ENCODE measurements around the gene FHL5.
"Not testable (repeated sequence)": the region's sequence is repeated elsewhere in the genome, so short reads cannot be mapped to it uniquely, and the experiment has no call there.

The FHL5 gene, protein sequence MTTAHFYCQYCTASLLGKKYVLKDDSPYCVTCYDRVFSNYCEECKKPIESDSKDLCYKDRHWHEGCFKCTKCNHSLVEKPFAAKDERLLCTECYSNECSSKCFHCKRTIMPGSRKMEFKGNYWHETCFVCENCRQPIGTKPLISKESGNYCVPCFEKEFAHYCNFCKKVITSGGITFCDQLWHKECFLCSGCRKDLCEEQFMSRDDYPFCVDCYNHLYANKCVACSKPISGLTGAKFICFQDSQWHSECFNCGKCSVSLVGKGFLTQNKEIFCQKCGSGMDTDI

DNA sequence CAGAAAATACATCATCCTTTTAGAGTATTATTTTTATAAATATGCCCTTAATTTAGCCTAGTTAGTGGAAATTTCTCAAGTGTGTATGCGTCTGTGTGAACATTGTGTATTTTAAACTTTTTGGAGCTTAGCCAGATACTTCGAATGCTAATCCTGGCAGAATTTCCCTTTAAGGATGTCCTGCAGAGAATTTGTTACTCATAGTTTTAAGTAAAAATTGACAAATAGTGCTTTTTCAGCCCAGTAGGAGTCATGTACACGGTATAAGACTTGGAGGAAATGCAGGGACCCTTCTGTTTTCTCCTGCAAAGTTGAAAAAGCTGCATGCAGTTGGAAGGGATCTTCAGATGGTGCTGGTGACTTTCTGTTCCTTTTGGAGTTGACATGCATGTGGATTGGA is at the start of gene FHL5:
Gene FHL5 (plus strand): TSS at position 243 of the 400 bp plus-strand sequence. CDS start 40,486 bp downstream, outside the sequence.
- no peak for DNase-seq (ENCODE audit: extremely low read depth in 1 of 2, low read depth in 1 of 2)

DNA sequence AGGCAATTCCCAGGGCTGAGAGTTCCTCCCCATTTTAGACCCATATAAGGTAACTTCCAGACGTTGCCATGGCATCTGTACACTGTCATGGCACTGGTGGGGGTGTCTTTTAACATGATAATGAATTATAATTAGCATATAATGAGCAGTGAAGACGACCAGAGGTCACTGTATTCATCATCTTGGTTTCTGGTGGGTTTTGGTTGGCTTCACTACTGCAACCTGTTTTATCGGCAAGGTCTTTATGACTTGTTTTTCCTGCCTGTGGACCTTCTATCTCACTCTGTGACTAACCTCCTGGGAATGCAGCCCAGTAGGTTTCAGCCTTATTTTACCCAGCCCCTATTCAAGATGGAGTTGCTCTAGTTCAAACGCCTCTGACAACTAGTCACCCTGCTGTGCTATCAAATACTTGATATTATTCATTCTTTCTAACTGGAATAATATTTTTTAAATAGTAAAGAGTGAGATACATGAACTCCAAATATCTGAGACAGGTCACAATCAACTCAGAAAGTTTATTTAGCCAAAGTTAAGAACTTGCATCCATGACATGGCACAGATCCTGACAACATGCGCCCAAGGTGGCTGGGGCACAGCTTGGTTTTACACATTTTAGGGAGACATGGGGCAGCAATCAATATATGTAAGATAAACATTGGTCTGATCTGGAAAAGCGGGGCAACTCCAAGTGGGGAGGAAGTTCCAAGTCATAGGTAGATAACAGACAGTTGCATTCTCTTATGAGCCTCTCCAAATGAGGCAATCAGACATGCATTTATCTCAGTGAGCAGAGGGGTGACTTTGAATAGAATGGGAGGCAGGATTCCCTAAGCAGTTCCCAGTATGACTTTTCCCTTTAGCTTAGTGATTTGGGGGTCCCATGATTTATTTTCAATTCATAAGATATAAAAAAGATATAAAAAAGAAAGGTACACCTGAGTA is 42.5 kb upstream of the FHL5 start:
- no peak for DNase-seq (ENCODE audit: extremely low read depth in 1 of 2, low read depth in 1 of 2)

DNA sequence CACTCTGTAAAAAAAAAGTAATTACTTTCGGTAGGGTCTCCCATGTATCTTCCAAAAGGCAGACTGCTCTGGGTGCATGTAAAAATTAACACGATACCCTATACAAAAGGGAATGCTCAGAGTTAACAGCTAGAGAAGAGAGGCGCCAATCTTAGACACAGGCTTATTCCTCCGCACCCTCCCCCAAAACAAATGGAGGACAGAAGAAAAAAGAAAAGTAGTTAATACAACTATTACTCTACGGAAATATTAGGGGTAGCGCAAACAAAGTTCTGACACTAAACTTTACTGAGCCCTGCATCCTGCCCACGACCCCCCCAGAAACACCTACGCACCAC is 41.7 kb upstream of the FHL5 start:
- no peak for DNase-seq (ENCODE audit: extremely low read depth in 1 of 2, low read depth in 1 of 2)

DNA sequence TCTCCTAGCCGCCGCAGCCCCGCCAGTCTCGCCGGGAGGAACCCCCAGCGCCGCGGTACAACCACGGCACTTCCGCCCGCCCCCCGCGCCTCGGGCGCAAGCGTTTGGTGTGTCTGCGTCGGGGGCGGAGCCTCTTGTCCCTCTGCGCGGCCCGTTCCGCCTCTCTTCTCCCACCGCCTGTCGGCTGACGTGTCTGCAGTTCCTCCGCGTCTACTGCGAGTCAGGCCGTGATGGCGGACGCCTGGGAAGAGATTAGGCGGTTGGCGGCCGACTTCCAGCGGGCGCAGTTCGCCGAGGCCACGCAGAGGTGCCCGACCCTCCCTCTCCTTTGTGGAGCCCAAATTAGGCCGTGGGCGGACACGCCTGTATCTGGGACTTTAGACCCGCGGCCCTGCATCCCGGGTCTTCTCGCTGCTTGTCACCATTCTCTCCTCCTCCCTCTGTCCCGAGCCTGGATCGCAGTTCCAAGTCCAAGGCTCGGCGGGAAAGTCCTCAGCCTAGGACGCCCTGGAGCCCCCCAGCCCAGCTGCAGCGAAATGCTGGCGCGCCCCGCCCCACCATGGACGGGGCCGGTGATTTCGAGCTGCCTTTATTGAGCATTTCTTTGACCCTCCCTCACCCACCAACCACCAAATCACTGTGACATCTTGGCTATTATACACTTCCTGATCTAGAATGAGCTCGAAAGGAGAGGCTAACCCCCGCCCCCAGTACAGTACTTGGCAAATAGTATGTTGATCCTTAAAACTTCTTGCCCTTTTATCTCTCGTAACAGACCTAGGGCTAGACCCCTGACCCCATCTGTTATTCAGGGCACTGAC is 41.1 kb upstream of the FHL5 start, which contains the start of gene UFL1:
Gene UFL1 (plus strand): TSS at position 163 of the 821 bp plus-strand sequence. CDS start 68 bp downstream, at position 231.
- peak; percentile 86 to 90 for DNase-seq (ENCODE audit: extremely low read depth in 1 of 2, low read depth in 1 of 2)

DNA sequence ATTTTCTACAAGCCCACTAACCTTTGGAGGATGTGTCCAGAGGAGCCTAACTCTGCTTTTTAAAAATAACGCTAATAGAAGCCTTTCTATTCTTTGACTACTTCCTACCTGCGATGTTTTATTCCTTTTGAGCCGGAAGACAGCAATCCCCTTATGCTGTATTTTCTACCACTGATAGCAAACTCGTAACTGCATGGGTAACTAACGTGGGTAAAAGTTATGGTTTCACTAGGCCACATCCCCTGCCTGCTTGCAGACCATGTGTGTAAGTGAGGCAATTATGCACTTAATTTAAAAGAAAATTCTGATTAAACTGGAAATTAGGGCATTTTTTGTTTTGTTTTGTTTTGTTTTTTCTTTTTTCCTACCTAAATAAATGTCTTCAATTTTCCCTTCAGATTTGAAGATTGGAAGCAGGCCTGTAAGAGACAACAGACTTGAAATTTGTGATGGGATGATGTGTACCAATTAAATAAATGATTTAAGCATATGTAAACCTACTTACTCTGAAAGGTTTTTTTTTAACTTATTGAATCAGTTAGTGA is 40.4 kb upstream of the FHL5 start:
- DNase-seq (ENCODE audit: extremely low read depth in 1 of 2, low read depth in 1 of 2), result no peak

DNA sequence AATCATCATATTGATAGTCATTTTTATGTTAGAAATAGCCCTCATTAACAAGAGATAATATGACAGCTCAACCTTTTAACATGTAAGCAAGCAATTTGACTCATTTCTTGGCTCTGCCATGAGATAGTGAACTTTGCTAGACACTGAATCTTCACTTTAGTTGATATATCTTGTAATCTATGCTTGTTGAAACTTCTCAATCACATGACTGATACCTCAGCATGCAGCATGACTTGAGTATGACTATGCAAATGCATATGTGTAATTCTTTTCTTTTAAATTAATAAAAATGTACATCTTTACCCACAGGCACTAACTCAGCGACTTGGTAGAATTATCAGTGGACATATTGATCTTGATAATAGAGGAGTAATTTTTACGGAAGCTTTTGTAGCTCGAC is 34.7 kb upstream of the FHL5 start:
- no peak for DNase-seq (ENCODE audit: extremely low read depth in 1 of 2, low read depth in 1 of 2)

DNA sequence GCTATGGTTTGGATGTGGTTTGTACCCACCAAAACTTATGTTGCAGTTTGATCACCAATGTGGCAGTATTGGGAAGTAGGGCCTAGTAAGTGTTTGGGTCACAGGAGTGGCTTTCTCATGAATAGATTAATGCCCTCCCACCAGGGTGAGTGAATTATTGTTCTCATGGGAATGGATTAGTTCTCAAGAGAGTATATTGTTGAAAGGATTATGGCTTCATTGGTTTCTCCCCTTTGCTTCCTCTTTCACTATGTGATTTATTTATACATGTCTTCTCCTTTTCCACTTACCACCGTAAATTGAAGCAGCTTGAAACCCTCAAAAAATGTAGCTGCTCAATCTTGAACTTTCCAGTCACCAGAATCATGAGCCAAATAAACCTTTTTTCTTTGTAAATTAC is 30.5 kb upstream of the FHL5 start:
- no peak for DNase-seq (ENCODE audit: extremely low read depth in 1 of 2, low read depth in 1 of 2)

DNA sequence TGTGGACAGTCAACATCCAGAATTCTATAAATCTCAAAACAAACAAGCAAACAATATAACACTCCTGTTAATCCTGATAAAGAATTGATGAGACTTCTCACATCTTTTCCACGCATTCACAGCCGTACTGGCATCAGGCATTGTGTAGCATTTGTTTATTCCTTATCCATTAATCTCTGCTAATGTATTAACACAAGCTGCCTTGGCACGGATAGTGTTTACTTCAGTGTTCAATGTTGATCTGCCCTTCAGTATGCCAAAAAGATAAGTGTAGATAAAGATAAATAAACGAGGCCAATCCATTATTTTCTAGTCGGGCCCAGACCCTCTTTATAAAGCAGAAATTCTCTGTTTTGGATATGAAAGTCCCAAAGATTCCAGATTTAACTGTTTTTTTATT is 25.2 kb upstream of the FHL5 start:
- DNase-seq (ENCODE audit: extremely low read depth in 1 of 2, low read depth in 1 of 2), result no peak

DNA sequence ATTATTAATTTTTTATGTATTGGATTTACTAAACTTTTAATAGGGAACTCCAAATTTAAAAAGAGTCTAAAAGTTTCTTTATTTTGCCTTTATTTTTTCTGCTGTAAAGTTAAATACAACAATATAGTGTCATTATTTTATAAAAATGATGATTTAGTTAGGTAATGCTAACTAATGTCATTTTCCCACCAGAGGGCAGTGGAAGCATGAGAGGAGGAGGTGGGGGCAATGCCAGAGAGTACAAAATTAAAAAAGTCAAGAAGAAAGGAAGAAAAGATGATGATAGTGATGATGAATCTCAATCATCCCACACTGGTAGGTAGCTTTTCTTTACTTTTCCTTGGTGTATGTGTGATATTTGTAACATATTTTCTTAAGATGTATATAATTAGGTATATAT is 20.2 kb upstream of the FHL5 start:
- no peak for DNase-seq (ENCODE audit: extremely low read depth in 1 of 2, low read depth in 1 of 2)

DNA sequence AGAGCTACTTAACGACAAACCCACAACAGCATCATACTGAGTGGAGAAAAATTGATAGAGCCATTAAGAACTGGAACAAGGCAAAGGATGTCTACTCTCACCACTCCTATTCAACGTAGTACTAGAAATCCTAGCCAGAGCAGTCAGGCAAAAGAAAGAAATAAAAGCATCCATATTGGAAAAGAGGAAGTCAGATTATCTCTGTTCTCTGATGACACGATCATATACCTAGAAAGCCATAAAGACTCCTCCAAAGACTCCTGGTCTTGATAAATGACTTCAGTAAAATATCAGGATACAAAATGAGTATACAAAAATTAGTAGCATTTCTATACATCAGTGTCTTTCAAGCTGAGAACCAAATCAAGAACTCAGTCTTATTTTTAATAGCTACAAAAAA is 17.0 kb upstream of the FHL5 start:
- DNase-seq (ENCODE audit: extremely low read depth in 1 of 2, low read depth in 1 of 2), result no peak

DNA sequence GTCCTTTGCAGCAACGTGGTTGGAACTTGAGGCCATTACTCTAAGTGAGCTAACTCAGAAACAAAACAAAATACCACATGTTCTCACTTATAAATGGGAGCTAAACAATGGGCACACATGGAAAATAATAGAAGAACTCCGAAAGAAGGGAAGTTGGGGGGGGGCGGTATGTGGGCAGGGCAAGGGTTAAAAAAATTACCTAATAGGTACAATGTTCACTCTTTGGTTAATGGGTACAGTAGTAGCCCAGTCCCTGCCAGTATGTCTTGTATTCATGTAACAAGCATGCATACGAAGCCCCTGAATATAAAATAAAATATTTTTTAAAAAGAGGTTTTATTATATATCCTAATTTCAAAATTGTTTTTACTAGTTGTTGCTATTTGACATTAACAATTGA is 15.3 kb upstream of the FHL5 start:
- no peak for DNase-seq (ENCODE audit: extremely low read depth in 1 of 2, low read depth in 1 of 2)

DNA sequence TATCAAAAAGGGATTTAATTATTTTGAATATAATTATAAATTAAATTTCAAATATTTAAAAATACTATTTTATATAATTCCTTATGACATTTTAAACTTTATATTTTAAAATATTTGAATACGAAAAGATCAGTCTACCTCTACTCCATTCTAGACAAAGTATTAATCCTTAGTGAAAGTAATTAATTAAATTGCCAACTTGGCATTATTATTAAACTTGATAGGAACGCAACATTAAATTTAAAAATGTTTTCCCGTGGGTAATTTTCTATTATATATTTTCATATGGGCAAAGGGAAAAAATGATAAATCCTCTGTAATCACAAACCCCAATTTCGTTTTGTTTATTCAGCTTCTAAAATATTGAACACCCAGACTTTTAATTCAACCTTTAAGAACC is 8.4 kb upstream of the FHL5 start:
- no peak for DNase-seq (ENCODE audit: extremely low read depth in 1 of 2, low read depth in 1 of 2)

DNA sequence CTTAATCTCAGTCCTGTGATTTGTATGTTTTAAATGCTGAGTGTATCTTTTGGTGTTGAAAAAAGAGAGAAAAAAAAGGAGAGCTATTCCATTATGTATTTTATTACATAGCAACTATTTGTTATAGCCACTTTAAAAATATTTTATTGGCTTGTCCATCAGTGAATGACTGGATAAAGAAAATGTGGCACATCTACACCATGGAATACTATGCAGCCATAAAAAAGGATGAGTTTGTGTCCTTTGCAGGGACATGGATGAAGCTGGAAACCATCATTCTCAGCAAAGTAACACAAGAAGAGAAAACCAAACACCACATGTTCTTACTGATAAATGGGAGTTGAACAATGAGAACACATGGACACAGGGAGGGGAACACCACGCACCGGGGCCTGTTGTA is 3.2 kb upstream of the FHL5 start:
- DNase-seq (ENCODE audit: extremely low read depth in 1 of 2, low read depth in 1 of 2), result not testable (repeated sequence)

DNA sequence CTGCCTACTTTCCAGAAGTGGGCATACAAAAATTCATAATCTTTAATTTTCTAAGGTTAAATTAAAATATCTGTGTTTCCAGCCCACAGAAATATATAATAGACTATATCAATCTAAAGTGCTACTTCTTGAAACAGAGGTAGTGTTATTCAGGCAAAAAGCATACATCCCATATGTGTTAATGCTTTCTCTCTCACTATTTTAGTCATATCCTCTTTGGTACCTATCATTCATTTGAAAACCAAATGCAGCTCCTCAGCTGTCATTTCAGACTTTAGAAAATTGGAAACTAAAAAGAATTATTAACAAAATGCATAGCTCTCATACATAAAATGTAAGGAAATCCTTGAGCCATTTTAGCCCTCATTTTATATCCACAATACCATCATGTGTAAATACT is 925 bp downstream of the FHL5 start:
- no peak for DNase-seq (ENCODE audit: extremely low read depth in 1 of 2, low read depth in 1 of 2)

DNA sequence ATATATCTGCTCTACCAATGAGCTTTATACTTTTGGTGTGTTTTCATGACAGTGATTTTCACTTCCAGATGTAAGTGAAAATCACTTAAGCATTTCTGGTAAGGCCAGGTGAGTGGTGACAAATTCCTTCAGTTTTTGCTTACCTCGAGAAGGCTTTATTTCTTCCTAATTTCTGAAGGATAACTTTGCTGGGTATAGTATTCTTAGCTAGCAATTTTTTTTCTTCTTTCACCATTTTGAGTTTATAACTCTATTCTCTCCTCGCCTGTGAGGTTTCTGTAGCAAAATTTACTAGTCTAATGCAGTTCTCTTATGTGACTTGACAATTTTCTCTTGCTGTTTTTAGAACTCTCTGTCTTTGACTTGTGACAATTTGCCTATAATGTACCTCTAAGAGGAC is 7.1 kb downstream of the FHL5 start:
- no peak for DNase-seq (ENCODE audit: extremely low read depth in 1 of 2, low read depth in 1 of 2)

DNA sequence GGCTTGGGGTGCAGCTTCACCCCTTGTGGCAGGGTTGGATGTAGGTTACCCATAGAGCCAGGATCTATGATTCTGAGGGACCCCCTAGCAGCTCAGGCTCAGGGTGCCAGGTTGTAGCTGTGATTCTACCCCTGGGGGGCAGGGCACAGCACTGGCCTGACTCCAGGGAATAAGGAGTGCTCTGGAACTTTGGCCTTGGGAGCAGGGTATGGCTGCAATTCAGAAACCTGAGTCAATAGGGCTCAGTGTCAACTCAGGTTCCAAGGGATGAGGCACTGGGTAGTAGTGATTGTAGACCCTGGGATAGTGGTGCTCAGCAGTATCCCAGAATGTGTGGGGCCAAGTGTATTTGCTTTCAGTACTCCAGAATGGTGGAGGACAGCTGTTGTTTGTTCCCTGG is 8.6 kb downstream of the FHL5 start:
- DNase-seq (ENCODE audit: extremely low read depth in 1 of 2, low read depth in 1 of 2), result no peak

DNA sequence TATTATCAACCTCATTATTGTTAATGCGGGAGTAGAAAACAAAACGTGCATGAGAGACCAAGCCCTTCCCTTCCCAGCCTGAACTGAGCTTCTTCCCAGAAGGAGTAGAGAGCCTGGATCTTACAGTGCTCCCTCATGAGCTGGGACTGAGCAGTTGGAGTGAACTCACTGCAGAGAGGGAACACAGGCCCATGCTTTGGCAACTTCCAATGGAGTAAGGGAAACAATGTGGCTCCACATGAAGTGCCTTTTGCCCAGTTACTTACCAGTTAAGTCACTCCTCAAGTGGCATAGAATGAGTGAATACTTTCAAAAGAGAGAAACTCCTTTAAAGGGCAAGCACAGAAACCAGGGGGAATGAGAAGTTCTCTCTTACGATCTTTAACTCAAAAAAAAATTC is 12.4 kb downstream of the FHL5 start:
- no peak for DNase-seq (ENCODE audit: extremely low read depth in 1 of 2, low read depth in 1 of 2)

DNA sequence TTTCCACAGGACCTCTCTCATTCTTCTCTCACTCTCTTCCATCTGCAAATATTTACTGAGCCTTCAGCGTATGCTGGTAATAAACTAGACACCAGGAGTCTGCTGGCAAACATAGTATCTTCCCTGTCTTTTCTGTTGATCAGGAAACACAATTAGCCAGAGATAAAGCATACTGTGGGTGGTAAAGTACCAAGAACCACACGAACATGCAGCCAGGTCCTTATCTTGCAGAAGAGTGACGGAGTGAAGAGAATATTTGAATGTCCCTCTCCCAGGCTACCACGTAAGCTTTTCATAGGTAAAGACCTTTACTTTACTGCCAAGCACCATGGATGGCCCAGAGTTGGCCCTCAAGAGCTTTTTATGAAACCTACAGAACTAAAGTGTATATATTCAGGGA is 13.3 kb downstream of the FHL5 start:
- no peak for DNase-seq (ENCODE audit: extremely low read depth in 1 of 2, low read depth in 1 of 2)

DNA sequence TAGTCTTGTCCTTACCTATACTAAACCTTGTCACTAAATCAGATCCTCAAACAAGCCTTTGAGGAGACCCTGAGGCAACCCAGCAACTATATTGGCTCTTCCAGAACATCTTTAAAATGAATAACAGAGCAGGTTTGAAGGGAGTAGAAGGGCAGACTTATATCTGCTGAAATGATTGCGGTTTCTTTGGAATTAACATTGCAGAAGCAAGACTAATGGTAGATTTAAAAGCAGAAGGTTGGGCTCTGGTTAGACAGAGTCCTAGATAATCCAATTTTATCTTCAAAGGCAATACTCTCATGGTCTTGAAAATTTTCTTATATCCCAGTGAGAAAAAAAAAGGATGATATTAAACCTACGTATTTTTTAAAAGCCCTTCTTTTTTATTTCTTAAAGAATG is 19.1 kb downstream of the FHL5 start:
- DNase-seq (ENCODE audit: extremely low read depth in 1 of 2, low read depth in 1 of 2), result no peak

DNA sequence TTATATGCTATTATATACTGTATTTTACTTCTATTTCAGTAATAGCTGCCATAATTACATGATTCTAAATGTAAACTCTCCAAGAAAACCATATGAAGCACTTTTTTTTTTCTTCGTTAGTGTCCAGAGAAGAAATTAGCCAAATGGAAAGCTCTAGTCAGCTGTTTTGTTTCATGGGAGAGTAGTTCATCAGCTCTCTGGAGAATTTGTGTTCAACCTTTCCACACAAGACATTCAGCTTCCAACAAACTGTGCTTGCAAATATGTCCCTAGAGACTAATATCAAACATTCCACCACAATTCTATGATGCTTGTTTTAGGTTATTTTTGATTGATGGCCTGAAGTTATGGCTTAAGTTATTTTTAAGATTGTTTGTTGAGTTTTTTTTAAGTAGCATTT is 19.5 kb downstream of the FHL5 start:
- DNase-seq (ENCODE audit: extremely low read depth in 1 of 2, low read depth in 1 of 2), result no peak

DNA sequence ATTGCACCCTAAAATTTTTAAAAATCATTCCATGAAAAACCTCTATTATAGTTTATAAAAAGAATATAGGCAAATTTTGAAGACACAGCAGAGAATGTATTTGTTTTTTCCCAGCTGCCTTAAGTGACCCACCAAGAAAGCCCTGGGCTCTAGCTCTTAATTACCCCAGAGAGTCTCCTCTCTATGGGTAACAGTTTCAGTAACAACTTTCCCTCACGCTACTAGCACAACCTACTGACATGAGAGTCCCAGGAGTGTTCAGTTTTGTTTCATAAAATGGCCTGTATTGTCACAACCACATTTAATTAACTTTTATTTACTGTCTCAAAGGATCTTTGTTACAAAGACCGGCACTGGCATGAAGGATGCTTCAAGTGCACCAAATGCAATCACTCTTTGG is 41.5 kb downstream of the FHL5 start:
- no peak for DNase-seq (ENCODE audit: extremely low read depth in 1 of 2, low read depth in 1 of 2)
